Measurements from ENCODE around the gene CUL2. TPM values are rescaled to one million over a fixed set of nuclear protein-coding genes. Genes with fewer than 3 reads are reported as not detected.

Gene CUL2
- total RNA-seq, 1 donor from 2014 or later, result 40.6 TPM

GRCh38 chr10:35037104-35037503 is 53.0 kb downstream of the CUL2 start:
- intact Hi-C loops (cut with micrococcal nuclease), result no loop called here
- no peak for DNase-seq
- no peak for ATAC-seq

- DNase-seq, result no peak
- no peak for ATAC-seq
- intact Hi-C loops (cut with micrococcal nuclease), result no loop called here
Measured at GRCh38 chr10:35035606-35036005, 54.5 kb downstream of the CUL2 start.

GRCh38 chr10:35027567-35027966 is 62.6 kb downstream of the CUL2 start:
- no peak for ATAC-seq
- no peak for DNase-seq
- intact Hi-C loops (cut with micrococcal nuclease), result no loop called here

GRCh38 chr10:35025916-35026315 is 64.2 kb downstream of the CUL2 start:
- no peak for ATAC-seq
- intact Hi-C loops (cut with micrococcal nuclease), result no loop called here
- DNase-seq, result no peak

GRCh38 chr10:35020481-35020880 is 69.7 kb downstream of the CUL2 start:
- ATAC-seq (no peak), DNase-seq (no peak)
- intact Hi-C loops (cut with micrococcal nuclease), result no loop called here

- no peak for DNase-seq
- intact Hi-C loops (cut with micrococcal nuclease), result no loop called here
- ATAC-seq, result peak; percentile 46
Measured at GRCh38 chr10:35019041-35020024, 70.8 kb downstream of the CUL2 start.

- ATAC-seq (no peak), DNase-seq (no peak)
- intact Hi-C loops (cut with micrococcal nuclease), result no loop called here
Measured at GRCh38 chr10:35017608-35018007, 72.5 kb downstream of the CUL2 start.

- intact Hi-C loops (cut with micrococcal nuclease), result no loop called here
- DNase-seq, result no peak
- ATAC-seq, result no peak
Measured at GRCh38 chr10:35015843-35016408, 74.2 kb downstream of the CUL2 start.

GRCh38 chr10:35012781-35013180 is 77.4 kb downstream of the CUL2 start:
- ATAC-seq, result no peak
- no peak for DNase-seq
- intact Hi-C loops (cut with micrococcal nuclease), result no loop called here

GRCh38 chr10:35011771-35012191 is 78.4 kb downstream of the CUL2 start:
- ATAC-seq (no peak), DNase-seq (no peak)
- intact Hi-C loops (cut with micrococcal nuclease), result no loop called here

GRCh38 chr10:35007858-35008301 is 82.3 kb downstream of the CUL2 start:
- intact Hi-C loops (cut with micrococcal nuclease), result no loop called here
- DNase-seq (no peak), ATAC-seq (no peak)

GRCh38 chr10:35006836-35007235 is 83.3 kb downstream of the CUL2 start:
- intact Hi-C loops (cut with micrococcal nuclease), result no loop called here
- ATAC-seq, result no peak
- DNase-seq, result no peak

GRCh38 chr10:35005868-35006267 is 84.3 kb downstream of the CUL2 start:
- DNase-seq (no peak), ATAC-seq (no peak)
- intact Hi-C loops (cut with micrococcal nuclease), result no loop called here

- DNase-seq (no peak), ATAC-seq (no peak)
- intact Hi-C loops (cut with micrococcal nuclease), result no loop called here
Measured at GRCh38 chr10:35004651-35005050, 85.5 kb downstream of the CUL2 start.

- no peak for DNase-seq
Measured at GRCh38 chr10:35003906-35004305, 86.2 kb downstream of the CUL2 start.

GRCh38 chr10:35000936-35001335 is 89.2 kb downstream of the CUL2 start:
- DNase-seq (no peak), ATAC-seq (no peak)
- intact Hi-C loops (cut with micrococcal nuclease), result no loop called here

More at GRCh38 chr10:35003906-35004305, 86.2 kb downstream of the CUL2 start:
- intact Hi-C loops (cut with micrococcal nuclease), result no loop called here
- ATAC-seq, result no peak

- no peak for ATAC-seq
- no peak for DNase-seq
- intact Hi-C loops (cut with micrococcal nuclease), result no loop called here
Measured at GRCh38 chr10:34999532-34999931, 90.6 kb downstream of the CUL2 start.

GRCh38 chr10:34998940-34999339 is 91.2 kb downstream of the CUL2 start:
- intact Hi-C loops (cut with micrococcal nuclease), result no loop called here

GRCh38 chr10:34996843-34997242 is 93.3 kb downstream of the CUL2 start:
- DNase-seq, result no peak
- intact Hi-C loops (cut with micrococcal nuclease), result no loop called here

More at GRCh38 chr10:34998940-34999339, 91.2 kb downstream of the CUL2 start:
- DNase-seq (no peak), ATAC-seq (no peak)

GRCh38 chr10:34995925-34996324 is 94.2 kb downstream of the CUL2 start:
- DNase-seq (no peak), ATAC-seq (no peak)
- intact Hi-C loops (cut with micrococcal nuclease), result no loop called here

More at GRCh38 chr10:34996843-34997242, 93.3 kb downstream of the CUL2 start:
- no peak for ATAC-seq

Measured in left ventricle myocardium superior (tissue), 1 donor.